ENCODE results near the gene DET1. TPM values are rescaled to one million over a fixed set of nuclear protein-coding genes. Genes with fewer than 3 reads are reported as not detected.

The DET1 gene
- total RNA-seq (1 to 10 TPM; 1.8 to 2.8 TPM), polyA plus RNA-seq (1.4 TPM)

DNA sequence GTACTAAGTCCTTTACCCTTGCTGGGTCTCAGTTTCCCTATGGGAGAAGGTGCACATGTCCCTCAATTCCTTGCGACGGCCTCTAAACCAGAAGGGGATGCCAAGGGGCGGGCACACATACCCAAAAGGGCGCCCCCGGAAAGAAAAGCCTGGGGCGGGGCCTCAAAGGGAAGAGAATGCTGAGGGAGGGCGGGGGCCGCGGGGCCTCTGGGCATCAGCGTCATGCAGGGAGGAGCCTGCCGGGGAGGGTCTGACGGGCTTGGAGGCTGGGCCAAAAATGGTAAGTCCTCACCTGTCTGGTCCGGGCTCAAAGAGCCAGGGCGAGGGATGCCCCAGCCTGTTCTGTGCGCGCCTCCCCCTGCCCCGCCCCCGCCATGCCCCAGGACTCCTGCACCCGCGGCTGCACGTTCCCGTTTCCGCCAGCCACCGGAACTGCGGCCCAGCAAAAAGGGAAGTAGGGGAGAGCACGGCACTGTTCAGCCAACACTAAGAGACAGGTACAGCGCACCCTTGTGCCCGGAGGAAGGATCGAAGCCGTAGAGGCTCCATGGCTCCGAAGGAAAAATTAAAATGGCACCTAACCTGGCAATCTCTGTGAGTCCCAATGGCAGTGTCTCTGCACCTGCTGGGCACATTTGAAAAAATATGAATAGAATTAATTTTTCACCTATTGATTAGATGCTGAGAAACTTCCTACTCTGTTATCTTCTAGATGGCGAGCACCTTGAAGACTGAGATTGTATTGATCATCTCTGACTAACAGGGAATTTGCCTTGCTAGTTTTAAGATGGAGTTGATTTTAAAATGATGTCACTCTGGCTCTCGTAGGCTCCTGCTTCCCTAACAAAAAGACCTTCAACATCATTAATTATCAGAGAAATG lies at the start of gene DET1:
TSS of gene DET1 (minus strand) at position 434 of the 882 bp plus-strand sequence. CDS start 14,976 bp downstream, outside the sequence.
- H3K4me1 Mint-ChIP-seq: peaks cover 14 to 24% (median 15%) of the 10 kb centered on the region in 3 donors
- peak within 1 kb of the TSS; percentile 91 to 98 (median 94) for H3K4me3 Mint-ChIP-seq
- peak; percentile 91 to 96 (median 93) for DNase-seq
- H3K9me3 Mint-ChIP-seq: no peaks in the 10 kb centered on the region
- peak within 1 kb of the TSS; percentile 93 to 99 (median 96) for H3K27ac Mint-ChIP-seq
- H3K9me3 ChIP-seq (ENCODE audit: low read length): no peaks in the 10 kb centered on the region
- CTCF ChIA-PET: no interaction called here
- peaks cover 8% of the 10 kb centered on the region for H3K4me1 ChIP-seq (ENCODE audit: insufficient read depth, low read length)
- no peaks in the 10 kb centered on the region for H3K27me3 Mint-ChIP-seq
- peak within 1 kb of the TSS; percentile 71 for H3K27ac ChIP-seq (ENCODE audit: low read depth, low read length)
- H3K36me3 Mint-ChIP-seq: peaks cover 0 to 5% (median 0%) of the 10 kb centered on the region in 3 donors
- no peaks in the 10 kb centered on the region for H3K27me3 ChIP-seq (ENCODE audit: insufficient read depth, low read length, poor library complexity, severe bottlenecking)
- peak within 1 kb of the TSS; percentile 91 for H3K4me3 ChIP-seq (ENCODE audit: low read length)
- POLR2A ChIA-PET: no interaction called here
- no peaks in the 10 kb centered on the region for H3K36me3 ChIP-seq (ENCODE audit: insufficient read depth, low read length)

DNA sequence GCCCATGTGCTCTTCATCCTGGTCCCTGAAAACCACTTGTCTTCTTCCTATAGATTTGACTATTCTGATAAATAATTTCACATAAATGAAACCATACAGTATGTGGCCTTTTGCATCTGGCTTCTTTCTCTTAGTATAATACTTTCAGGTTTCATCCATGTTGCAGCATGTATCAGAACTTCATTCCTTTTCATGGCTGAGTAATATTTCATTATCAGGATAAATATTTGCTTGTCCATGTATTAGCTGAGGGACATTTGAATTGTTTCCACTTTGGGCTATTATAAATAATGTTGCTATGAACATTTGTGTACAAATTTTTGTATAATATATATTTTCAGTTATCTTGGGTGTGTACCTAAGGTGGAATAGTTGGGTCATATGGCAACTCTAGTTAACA lies 44.9 kb upstream of the DET1 start:
- no peaks in the 10 kb centered on the region for H3K4me1 ChIP-seq (ENCODE audit: insufficient read depth, low read length)
- no peaks in the 10 kb centered on the region for H3K36me3 ChIP-seq (ENCODE audit: insufficient read depth, low read length)
- H3K4me1 Mint-ChIP-seq: peaks cover 0 to 6% (median 0%) of the 10 kb centered on the region in 3 donors
- no peak overlapping the region for H3K27ac Mint-ChIP-seq
- no peaks in the 10 kb centered on the region for H3K36me3 Mint-ChIP-seq
- H3K4me3 ChIP-seq (ENCODE audit: low read length): no peak overlapping the region
- ChIA-PET POLR2A (no interaction called here), CTCF (no interaction called here)
- H3K27me3 ChIP-seq (ENCODE audit: insufficient read depth, low read length, poor library complexity, severe bottlenecking): no peaks in the 10 kb centered on the region
- peaks cover 0 to 2% (median 0%) of the 10 kb centered on the region in 5 donors for H3K9me3 Mint-ChIP-seq
- H3K9me3 ChIP-seq (ENCODE audit: low read length): no peaks in the 10 kb centered on the region
- H3K27ac ChIP-seq (ENCODE audit: low read depth, low read length): no peak overlapping the region
- no peak for DNase-seq
- no peak overlapping the region for H3K4me3 Mint-ChIP-seq
- H3K27me3 Mint-ChIP-seq: peaks cover 0 to 7% of the 10 kb centered on the region in 2 donors

DNA sequence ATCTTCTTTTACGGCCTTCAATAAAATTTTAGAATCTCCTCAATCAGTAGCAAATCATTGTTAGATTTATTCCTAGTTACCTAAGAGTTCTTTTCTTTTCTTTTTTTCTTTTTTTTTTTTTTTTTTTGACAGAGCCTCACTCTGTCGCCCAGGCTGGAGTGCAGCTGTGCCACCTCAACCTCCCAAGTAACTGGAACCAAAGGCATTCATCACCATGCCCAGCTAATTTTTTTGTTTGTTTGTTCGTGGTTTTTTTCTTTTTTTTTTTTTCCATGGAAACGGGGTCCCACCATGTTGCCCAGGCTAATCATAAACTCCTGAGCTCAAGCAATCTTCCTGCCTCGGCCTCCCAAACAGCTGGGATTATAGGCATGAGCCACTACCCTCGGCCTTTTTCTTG lies 44.3 kb upstream of the DET1 start:
- H3K36me3 Mint-ChIP-seq: no peaks in the 10 kb centered on the region
- Histone ChIP-seq H3K4me1 (ENCODE audit: insufficient read depth, low read length) (no peaks in the 10 kb centered on the region), H3K27ac (ENCODE audit: low read depth, low read length) (no peak overlapping the region), H3K27me3 (ENCODE audit: insufficient read depth, low read length, poor library complexity, severe bottlenecking) (no peaks in the 10 kb centered on the region), H3K9me3 (ENCODE audit: low read length) (no peaks in the 10 kb centered on the region), H3K4me3 (ENCODE audit: low read length) (no peak overlapping the region), H3K36me3 (ENCODE audit: insufficient read depth, low read length) (no peaks in the 10 kb centered on the region)
- POLR2A ChIA-PET: no interaction called here
- CTCF ChIA-PET: no interaction called here
- H3K4me3 Mint-ChIP-seq: no peak overlapping the region
- peaks cover 0 to 6% (median 0%) of the 10 kb centered on the region in 3 donors for H3K4me1 Mint-ChIP-seq
- peaks cover 0 to 2% (median 0%) of the 10 kb centered on the region in 5 donors for H3K9me3 Mint-ChIP-seq
- H3K27me3 Mint-ChIP-seq: peaks cover 0 to 7% of the 10 kb centered on the region in 2 donors
- DNase-seq: no peak
- H3K27ac Mint-ChIP-seq: no peak overlapping the region

DNA sequence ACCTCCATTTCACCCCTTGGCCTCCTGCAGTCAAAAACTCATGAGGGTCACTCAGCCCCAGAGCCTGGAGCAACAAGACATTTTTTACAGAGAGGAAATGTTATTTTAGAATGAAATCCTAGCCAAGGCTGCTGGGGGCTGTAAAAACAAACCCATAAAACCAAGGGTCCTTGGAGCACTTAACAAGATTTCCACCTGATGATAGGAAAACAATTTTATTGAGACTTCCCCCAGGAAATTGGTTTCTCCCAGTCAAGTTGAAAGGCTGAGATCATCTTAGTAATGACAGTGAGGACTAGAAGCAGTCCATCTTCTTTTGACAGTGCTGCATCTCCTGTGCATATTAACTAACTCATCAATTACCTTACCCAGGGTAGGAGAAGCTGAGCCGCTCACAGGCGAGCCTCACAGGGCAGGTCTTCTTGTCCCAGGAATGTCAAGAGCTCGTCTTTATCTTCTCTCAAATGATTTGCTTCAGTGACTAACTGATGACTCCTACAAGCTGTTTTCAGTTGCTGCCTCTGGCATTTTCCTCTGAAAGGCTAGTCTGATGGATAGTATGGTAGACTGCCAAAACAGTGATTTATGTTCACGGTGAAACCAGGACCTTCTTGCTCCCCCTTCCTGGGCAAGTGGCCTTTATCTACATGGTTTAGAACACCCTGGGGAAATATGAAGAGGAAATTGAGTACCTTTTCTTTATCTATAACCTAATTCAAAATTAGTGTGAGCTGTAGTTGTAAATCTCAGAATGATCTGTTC lies 40.1 kb upstream of the DET1 start:
- Mint-ChIP-seq H3K36me3 (no peaks in the 10 kb centered on the region), H3K27ac (no peak overlapping the region), H3K9me3 (peaks cover 0 to 2% (median 0%) of the 10 kb centered on the region in 5 donors), H3K4me1 (no peaks in the 10 kb centered on the region), H3K27me3 (peaks cover 0 to 8% of the 10 kb centered on the region in 2 donors), H3K4me3 (no peak overlapping the region)
- Histone ChIP-seq H3K27ac (ENCODE audit: low read depth, low read length) (no peak overlapping the region), H3K27me3 (ENCODE audit: insufficient read depth, low read length, poor library complexity, severe bottlenecking) (no peaks in the 10 kb centered on the region), H3K4me1 (ENCODE audit: insufficient read depth, low read length) (no peaks in the 10 kb centered on the region), H3K4me3 (ENCODE audit: low read length) (no peak overlapping the region), H3K9me3 (ENCODE audit: low read length) (no peaks in the 10 kb centered on the region), H3K36me3 (ENCODE audit: insufficient read depth, low read length) (no peaks in the 10 kb centered on the region)
- ChIA-PET POLR2A (no interaction called here), CTCF (no interaction called here)
- no peak for DNase-seq

DNA sequence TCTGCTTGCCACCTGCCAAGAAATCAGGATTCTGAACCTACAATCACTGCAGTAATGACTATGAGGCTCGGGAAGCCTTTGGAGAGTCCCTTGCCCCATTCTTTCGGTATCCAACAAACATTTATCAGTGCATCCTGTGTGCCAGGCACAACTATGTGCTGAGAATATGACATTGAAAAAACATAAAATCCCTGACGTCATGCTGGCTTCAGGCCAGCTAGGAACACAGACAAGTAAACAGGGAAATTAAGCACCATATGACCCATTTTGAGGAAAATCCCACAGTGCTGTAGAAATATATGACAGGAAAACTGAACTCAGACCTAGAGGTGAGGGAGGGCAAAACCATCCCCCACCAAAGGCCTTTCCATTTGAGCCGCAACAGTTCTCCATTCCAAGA lies 34.1 kb upstream of the DET1 start:
- Histone ChIP-seq H3K4me3 (ENCODE audit: low read length) (no peak overlapping the region), H3K27me3 (ENCODE audit: insufficient read depth, low read length, poor library complexity, severe bottlenecking) (no peaks in the 10 kb centered on the region), H3K27ac (ENCODE audit: low read depth, low read length) (no peak overlapping the region), H3K4me1 (ENCODE audit: insufficient read depth, low read length) (no peaks in the 10 kb centered on the region), H3K36me3 (ENCODE audit: insufficient read depth, low read length) (no peaks in the 10 kb centered on the region), H3K9me3 (ENCODE audit: low read length) (no peaks in the 10 kb centered on the region)
- Mint-ChIP-seq H3K9me3 (no peaks in the 10 kb centered on the region), H3K4me1 (no peaks in the 10 kb centered on the region), H3K27ac (no peak overlapping the region), H3K27me3 (peaks cover 0 to 4% of the 10 kb centered on the region in 2 donors), H3K4me3 (no peak overlapping the region), H3K36me3 (no peaks in the 10 kb centered on the region)
- ChIA-PET CTCF (interaction anchor here (1.0 kb wide), 1 partner anchor 79 kb away, joined by 3 read pairs; no protein-coding TSS in a partner anchor), POLR2A (no interaction called here)
- DNase-seq: no peak

DNA sequence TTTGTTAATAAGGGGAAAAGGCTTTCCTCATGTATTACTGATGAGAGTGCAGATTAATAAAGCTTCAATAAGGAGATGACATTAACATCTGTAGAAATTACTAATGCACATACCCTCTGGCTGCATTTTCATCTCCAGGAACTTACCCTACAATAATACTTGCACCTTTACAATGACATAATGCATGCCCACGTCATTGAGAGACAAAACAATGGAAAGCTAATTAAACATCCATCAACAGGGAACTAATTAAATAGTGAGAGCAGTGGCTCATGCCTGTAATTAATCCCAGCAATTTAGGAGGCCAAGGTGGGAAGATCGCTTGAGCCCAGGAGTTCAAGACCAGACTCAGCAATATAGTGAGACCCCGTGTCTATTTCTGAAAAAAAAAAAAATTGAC lies 32.8 kb upstream of the DET1 start:
- no peaks in the 10 kb centered on the region for H3K9me3 Mint-ChIP-seq
- H3K27me3 ChIP-seq (ENCODE audit: insufficient read depth, low read length, poor library complexity, severe bottlenecking): peaks cover 2% of the 10 kb centered on the region
- CTCF ChIA-PET: no interaction called here

DNA sequence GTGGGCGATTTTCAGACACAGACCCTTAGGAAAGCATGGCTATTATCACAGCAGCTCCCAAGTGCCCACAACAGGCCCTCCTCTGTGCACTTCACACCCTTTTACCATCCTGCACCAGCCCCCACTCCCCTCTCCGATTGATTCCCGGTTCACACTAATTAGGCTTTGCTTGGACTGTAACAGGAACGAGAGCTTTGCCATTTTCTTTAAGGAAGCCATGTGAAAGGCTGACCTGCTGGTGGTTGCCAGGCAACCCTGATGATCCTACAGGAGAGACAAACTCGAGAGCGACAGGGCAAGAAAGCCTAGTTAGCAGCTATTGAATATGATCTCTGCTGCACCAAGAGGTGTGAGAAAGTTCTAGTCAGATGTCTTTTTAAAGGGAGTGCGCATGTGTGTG lies 28.2 kb upstream of the DET1 start:
- ChIA-PET CTCF (no interaction called here), POLR2A (no interaction called here)
- Histone ChIP-seq H3K4me1 (ENCODE audit: insufficient read depth, low read length) (no peaks in the 10 kb centered on the region), H3K27ac (ENCODE audit: low read depth, low read length) (no peak overlapping the region), H3K36me3 (ENCODE audit: insufficient read depth, low read length) (no peaks in the 10 kb centered on the region), H3K9me3 (ENCODE audit: low read length) (no peaks in the 10 kb centered on the region), H3K27me3 (ENCODE audit: insufficient read depth, low read length, poor library complexity, severe bottlenecking) (peaks cover 3% of the 10 kb centered on the region), H3K4me3 (ENCODE audit: low read length) (no peak overlapping the region)
- DNase-seq: no peak
- no peak overlapping the region for H3K4me3 Mint-ChIP-seq
- H3K27me3 Mint-ChIP-seq: peaks cover 6 to 10% of the 10 kb centered on the region in 2 donors
- no peaks in the 10 kb centered on the region for H3K4me1 Mint-ChIP-seq
- no peak overlapping the region for H3K27ac Mint-ChIP-seq
- no peaks in the 10 kb centered on the region for H3K36me3 Mint-ChIP-seq
- H3K9me3 Mint-ChIP-seq: no peaks in the 10 kb centered on the region

More for the DNA sequence above, 32.8 kb upstream of the DET1 start:
- no peaks in the 10 kb centered on the region for H3K4me1 ChIP-seq (ENCODE audit: insufficient read depth, low read length)
- H3K27ac ChIP-seq (ENCODE audit: low read depth, low read length): no peak overlapping the region
- no peak overlapping the region for H3K4me3 ChIP-seq (ENCODE audit: low read length)
- Mint-ChIP-seq H3K4me3 (no peak overlapping the region), H3K27me3 (peaks cover 5 to 7% of the 10 kb centered on the region in 2 donors), H3K36me3 (no peaks in the 10 kb centered on the region), H3K27ac (no peak overlapping the region), H3K4me1 (no peaks in the 10 kb centered on the region)
- POLR2A ChIA-PET: no interaction called here
- H3K36me3 ChIP-seq (ENCODE audit: insufficient read depth, low read length): no peaks in the 10 kb centered on the region
- no peak for DNase-seq
- no peaks in the 10 kb centered on the region for H3K9me3 ChIP-seq (ENCODE audit: low read length)

DNA sequence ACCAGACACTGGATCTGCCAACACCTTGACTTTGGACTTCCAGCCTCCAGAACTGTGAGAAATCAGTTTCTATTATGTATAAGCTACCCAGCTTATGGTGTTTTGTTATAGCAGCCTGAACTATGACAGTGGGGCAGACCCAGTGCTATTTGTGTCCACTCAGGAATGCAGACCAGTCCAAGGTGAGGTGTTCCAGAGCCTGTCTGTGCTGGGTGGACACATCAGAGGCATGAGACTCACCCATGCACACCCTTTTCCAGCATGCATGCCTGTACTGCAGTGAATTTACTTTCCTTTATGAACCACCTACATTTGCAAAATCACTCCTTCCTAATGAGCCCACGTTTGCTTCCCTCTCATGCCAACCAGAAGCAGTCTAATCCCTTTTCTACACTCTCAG lies 27.6 kb upstream of the DET1 start:
- Mint-ChIP-seq H3K4me1 (no peaks in the 10 kb centered on the region), H3K27ac (no peak overlapping the region), H3K36me3 (no peaks in the 10 kb centered on the region), H3K4me3 (peak overlapping the region in 1 of 7 donors; percentile 20), H3K9me3 (no peaks in the 10 kb centered on the region), H3K27me3 (peaks cover 6 to 10% of the 10 kb centered on the region in 2 donors)
- no peaks in the 10 kb centered on the region for H3K9me3 ChIP-seq (ENCODE audit: low read length)
- no peak overlapping the region for H3K4me3 ChIP-seq (ENCODE audit: low read length)
- no peak for DNase-seq
- H3K36me3 ChIP-seq (ENCODE audit: insufficient read depth, low read length): no peaks in the 10 kb centered on the region
- CTCF ChIA-PET: no interaction called here
- no peaks in the 10 kb centered on the region for H3K4me1 ChIP-seq (ENCODE audit: insufficient read depth, low read length)
- H3K27me3 ChIP-seq (ENCODE audit: insufficient read depth, low read length, poor library complexity, severe bottlenecking): peaks cover 3% of the 10 kb centered on the region
- no peak overlapping the region for H3K27ac ChIP-seq (ENCODE audit: low read depth, low read length)
- POLR2A ChIA-PET: no interaction called here

Measured in CD8-positive, alpha-beta memory T cell (primary cell).